Loucy (cell line): ENCODE measurements around the gene ALK.

Source experiments
- H2AFZ ChIP-seq: fragments of 200-600 bp; sonication (generic); 2 replicates; pipeline ENCODE4 v1.6.0; 2016; ENCODE audit warnings: antibody characterized with exemption, mild to moderate bottlenecking, low read length, moderate library complexity
- H3F3A ChIP-seq: fragments of 200-600 bp; 2 replicates; pipeline ENCODE4 v1.6.0; 2016; ENCODE audit warnings: antibody characterized with exemption, low read depth, mild to moderate bottlenecking
- H3K27me3 ChIP-seq: fragments of 200-600 bp; sonication (generic); 2 replicates; pipeline ENCODE4 v1.6.1; 2014; ENCODE audit warnings: low read length, mild to moderate bottlenecking; ENCODE audit not compliant: insufficient read depth, poor library complexity, severe bottlenecking
- H3K36me3 ChIP-seq: fragments of 200-600 bp; sonication (generic); 2 replicates; pipeline ENCODE4 v1.6.1; 2016; ENCODE audit warnings: low read length; ENCODE audit not compliant: insufficient read depth
- H3K4me1 ChIP-seq: fragments of 200-600 bp; sonication (generic); 2 replicates; pipeline ENCODE4 v1.5.1; 2014; ENCODE audit warnings: low read length, mild to moderate bottlenecking; ENCODE audit not compliant: insufficient read depth, poor library complexity, severe bottlenecking
- H3K4me2 ChIP-seq: fragments of 200-600 bp; sonication (generic); 2 replicates; pipeline ENCODE4 v1.6.0; 2014; ENCODE audit warnings: antibody characterized with exemption, low read length, low read depth, mild to moderate bottlenecking; ENCODE audit not compliant: poor library complexity, severe bottlenecking
- H3K4me3 ChIP-seq: fragments of 200-600 bp; sonication (generic); 2 replicates; pipeline ENCODE4 v1.5.1; 2014; ENCODE audit warnings: low read length, mild to moderate bottlenecking, mixed read lengths; ENCODE audit not compliant: poor library complexity, severe bottlenecking
- H3K79me2 ChIP-seq: fragments of 200-600 bp; sonication (generic); 2 replicates; pipeline ENCODE4 v1.6.1; 2014; ENCODE audit warnings: low read length; ENCODE audit not compliant: insufficient read depth
- H3K9ac ChIP-seq: fragments of 200-600 bp; sonication (generic); 2 replicates; pipeline ENCODE4 v1.6.0; 2014; ENCODE audit warnings: mild to moderate bottlenecking, low read depth, low read length, moderate library complexity; ENCODE audit not compliant: poor library complexity, severe bottlenecking
- H3K9me2 ChIP-seq: fragments of 200-600 bp; sonication (generic); replicated peaks from 2 replicates; pipeline ENCODE4 v1.6.1; 2016; ENCODE audit warnings: low read depth, low read length, mixed read lengths
- H3K9me3 ChIP-seq: fragments of 200-600 bp; sonication (generic); 2 replicates; pipeline ENCODE4 v1.6.1; 2014; ENCODE audit warnings: mild to moderate bottlenecking, antibody characterized with exemption, low read length, low read depth; ENCODE audit not compliant: insufficient read depth
- H4K20me1 ChIP-seq: fragments of 200-600 bp; sonication (generic); 2 replicates; pipeline ENCODE4 v1.6.0; 2014; ENCODE audit warnings: antibody characterized with exemption, low read length, mild to moderate bottlenecking; ENCODE audit not compliant: insufficient read depth, poor library complexity, severe bottlenecking
- CTCF ChIP-seq: fragments of 200-600 bp; sonication (generic); conservative IDR thresholded peaks from 2 replicates; pipeline ENCODE4 v1.5.1; 2014; ENCODE audit warnings: mild to moderate bottlenecking, antibody characterized with exemption, low read length
- EZH2phosphoT487 ChIP-seq: fragments of 200-600 bp; IDR thresholded peaks from 2 replicates; pipeline ENCODE4 v1.6.1; 2018; ENCODE audit warnings: antibody characterized with exemption, mild to moderate bottlenecking, moderate library complexity, borderline replicate concordance

The ALK gene

DNA sequence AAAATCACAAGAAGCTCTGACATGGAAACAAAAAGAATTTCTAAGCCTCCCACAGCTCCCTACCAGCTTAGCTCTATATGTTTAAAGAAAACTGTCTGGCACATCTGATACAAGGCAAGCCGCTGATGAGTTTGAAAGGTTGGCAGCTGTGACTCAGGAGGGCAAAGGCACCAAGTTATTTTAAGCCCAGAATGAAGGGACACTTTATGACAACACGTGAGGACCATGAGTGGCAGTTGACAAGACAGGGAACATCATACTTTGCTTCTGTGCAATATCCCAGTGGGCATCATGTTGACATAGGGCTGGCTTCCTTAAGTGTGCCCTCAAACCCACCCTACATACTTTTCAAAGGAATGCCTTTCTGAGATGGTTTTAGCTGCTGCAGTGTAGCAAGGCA, 533.3 kb downstream of the ALK start:
- Histone ChIP-seq H3K27me3 (no peaks in the 10 kb centered on the region), H3K9me3 (no peaks in the 10 kb centered on the region), H3F3A (no peaks in the 10 kb centered on the region), H4K20me1 (no peaks in the 10 kb centered on the region), H3K4me3 (no peak overlapping the region), H3K9me2 (no peaks in the 10 kb centered on the region), H3K9ac (no peak overlapping the region), H3K4me2 (no peak overlapping the region), H3K36me3 (no peaks in the 10 kb centered on the region), H3K4me1 (no peaks in the 10 kb centered on the region), H3K79me2 (no peaks in the 10 kb centered on the region), H2AFZ (no peak overlapping the region)
- no peak for TF ChIP-seq EZH2phosphoT487

DNA sequence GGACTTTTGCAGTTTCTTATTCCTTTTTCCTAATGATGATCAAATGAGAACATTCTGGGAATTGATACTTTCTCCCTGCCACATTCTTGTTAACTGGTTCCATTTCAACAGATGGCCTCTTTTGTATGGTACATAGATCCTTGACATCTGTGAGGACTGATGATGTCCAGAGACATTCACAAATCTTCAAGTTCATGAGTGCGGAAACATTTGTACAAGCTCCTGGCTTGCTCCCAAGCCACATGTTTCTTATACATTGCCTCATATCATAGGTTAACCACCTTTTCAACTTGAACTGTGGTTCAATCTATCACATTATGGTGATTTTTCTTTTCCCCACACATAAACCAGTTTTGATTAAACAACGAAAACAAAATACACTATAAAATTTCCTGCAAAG, 538.9 kb downstream of the ALK start:
- no peaks in the 10 kb centered on the region for H3K4me1 ChIP-seq
- H3K4me3 ChIP-seq = no peak overlapping the region
- H3K9me3 ChIP-seq = no peaks in the 10 kb centered on the region
- H3K4me2 ChIP-seq = no peak overlapping the region
- no peak overlapping the region for H2AFZ ChIP-seq
- no peaks in the 10 kb centered on the region for H4K20me1 ChIP-seq
- no peaks in the 10 kb centered on the region for H3K36me3 ChIP-seq
- no peak overlapping the region for H3K9ac ChIP-seq
- TF ChIP-seq EZH2phosphoT487 (no peak), CTCF (no peak)
- H3K79me2 ChIP-seq = no peaks in the 10 kb centered on the region
- H3F3A ChIP-seq = no peaks in the 10 kb centered on the region
- no peaks in the 10 kb centered on the region for H3K9me2 ChIP-seq
- H3K27me3 ChIP-seq = no peaks in the 10 kb centered on the region

DNA sequence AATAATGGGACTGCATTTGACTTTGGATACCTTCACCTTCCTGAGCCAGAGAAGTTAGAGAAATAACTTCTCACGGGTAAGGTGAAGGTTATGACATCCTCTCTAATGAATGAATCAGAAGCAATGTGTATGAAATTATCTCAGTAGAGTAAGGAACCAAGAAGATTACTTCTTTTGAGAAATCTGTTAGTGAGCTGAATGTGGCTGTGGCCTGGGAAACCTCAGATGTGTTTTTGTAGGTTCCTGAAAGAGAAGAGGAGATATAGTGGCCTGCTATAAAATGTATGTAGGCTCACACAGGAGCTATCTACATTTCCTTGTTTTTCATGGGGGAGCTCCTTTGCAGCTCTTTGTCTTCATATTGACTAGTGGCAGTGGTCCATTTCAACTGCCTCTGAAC, 543.6 kb downstream of the ALK start:
- Histone ChIP-seq H3K9me2 (no peaks in the 10 kb centered on the region), H3K4me1 (no peaks in the 10 kb centered on the region), H2AFZ (no peak overlapping the region), H3K9ac (no peak overlapping the region), H3K9me3 (no peaks in the 10 kb centered on the region), H3K4me2 (no peak overlapping the region), H3K27me3 (no peaks in the 10 kb centered on the region), H3F3A (no peaks in the 10 kb centered on the region), H3K36me3 (no peaks in the 10 kb centered on the region), H3K4me3 (no peak overlapping the region), H4K20me1 (no peaks in the 10 kb centered on the region), H3K79me2 (no peaks in the 10 kb centered on the region)
- TF ChIP-seq CTCF = no peak
- no peak for TF ChIP-seq EZH2phosphoT487

GRCh38 chr2:29376541-29376940, 544.8 kb downstream of the ALK start:
- Histone ChIP-seq H3F3A (no peaks in the 10 kb centered on the region), H3K79me2 (no peaks in the 10 kb centered on the region), H3K36me3 (no peaks in the 10 kb centered on the region), H3K9me3 (no peaks in the 10 kb centered on the region), H3K4me1 (no peaks in the 10 kb centered on the region), H2AFZ (no peak overlapping the region), H3K27me3 (no peaks in the 10 kb centered on the region), H4K20me1 (no peaks in the 10 kb centered on the region), H3K4me3 (no peak overlapping the region), H3K9ac (no peak overlapping the region), H3K4me2 (no peak overlapping the region), H3K9me2 (no peaks in the 10 kb centered on the region)
- TF ChIP-seq CTCF (no peak), EZH2phosphoT487 (no peak)
